SK-N-MC (cell line): Measurements from ENCODE around the gene HS3ST3B1.

Experiments
- EZH2 ChIP-seq: fragments of 200-600 bp; sonication (generic); IDR thresholded peaks from one replicate; pipeline ENCODE4 v1.6.1; 2017; ENCODE audit warnings: antibody characterized with exemption
- POLR2AphosphoS5 ChIP-seq: IDR thresholded peaks from 2 replicates; pipeline ENCODE4 v1.6.1; 2012; ENCODE audit warnings: mild to moderate bottlenecking, low read depth, low read length, borderline replicate concordance

DNA sequence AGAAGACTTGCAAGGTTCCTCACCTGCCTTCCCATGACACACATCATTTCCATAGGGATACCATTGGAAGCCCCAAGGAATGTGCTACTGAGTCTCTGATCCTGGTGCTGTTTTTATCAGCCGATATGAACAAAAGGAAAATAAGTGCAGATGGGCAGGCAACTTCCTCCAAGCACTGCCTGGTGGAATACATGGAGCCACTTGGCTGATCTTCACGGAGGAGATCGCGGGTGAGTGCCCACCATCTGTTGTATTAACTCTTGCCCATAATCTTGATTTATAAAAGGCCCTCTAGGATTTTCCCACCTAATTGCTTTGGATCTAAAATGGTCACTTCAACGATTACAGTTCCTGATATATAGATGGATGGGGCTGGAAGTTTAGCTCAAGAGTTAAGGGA, 39.5 kb upstream of the HS3ST3B1 start:
- no peak for TF ChIP-seq EZH2
- no peak for TF ChIP-seq POLR2AphosphoS5
